ENCODE data around the gene FADS3.

GRCh38 chr11:61869429-61869707, 22.0 kb downstream of the FADS3 start:
- TF ChIP-seq POLR2AphosphoS5 (IDR thresholded peaks at IDR 0.05) = no peak
- TF ChIP-seq CTCF (IDR thresholded peaks at IDR 0.05) = no peak

All from prostate gland (tissue), 2 donors.